Fibroblast of villous mesenchyme (primary cell): Measurements from ENCODE around the gene PNPO. TPM values are rescaled to one million over a fixed set of nuclear protein-coding genes. Genes with fewer than 3 reads are reported as not detected.
"Not testable (repeated sequence)": the region's sequence is repeated elsewhere in the genome, so short reads cannot be mapped to it uniquely, and the experiment has no call there.

ENCODE experiments used
- DNase-seq: peaks from one replicate; pipeline ENCODE4 v3.0.0-alpha.2; 2010; ENCODE audit warnings: low read depth
- H3K4me3 ChIP-seq: 2 replicates; pipeline ENCODE4 v1.5.1; 2011; ENCODE audit warnings: low read depth, mild to moderate bottlenecking, low read length
- total RNA-seq: library from RNA; depleted of rRNA; stranded (reverse); fragments of >200 nt; gene quantifications from 2 replicates; pipeline ENCODE4 v1.2.3, GENCODE V29; 2012
- TF ChIP-seq, protein P1 (sequence below): IDR thresholded peaks from 2 replicates; pipeline ENCODE4 v1.5.1; 2012; ENCODE audit warnings: low read depth, mild to moderate bottlenecking, low read length; ENCODE audit not compliant: insufficient read depth

PNPO gene
- total RNA-seq, 1 donor: 49.2 TPM

DNA sequence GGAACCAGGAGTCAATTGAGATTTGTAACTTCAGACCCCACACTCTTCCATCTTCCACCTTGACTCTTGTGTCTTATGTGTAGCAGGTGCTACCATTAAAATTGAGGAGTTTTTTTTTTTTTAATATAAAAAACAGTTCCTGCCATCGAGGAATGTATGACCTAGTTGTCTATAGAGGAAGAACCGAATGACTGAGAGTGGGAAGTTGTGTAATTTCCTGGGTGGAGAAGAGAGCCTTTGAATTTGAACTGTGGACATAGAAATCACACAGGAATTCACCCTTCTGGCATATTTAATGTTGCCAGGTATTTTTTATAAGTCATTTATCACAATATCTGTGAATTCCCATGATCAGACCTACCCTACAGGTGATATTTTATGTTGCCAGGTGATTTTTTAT is 23.4 kb upstream of the PNPO start:
- no peak overlapping the region for H3K4me3 ChIP-seq
- no peak for DNase-seq
- TF ChIP-seq, protein P1, sequence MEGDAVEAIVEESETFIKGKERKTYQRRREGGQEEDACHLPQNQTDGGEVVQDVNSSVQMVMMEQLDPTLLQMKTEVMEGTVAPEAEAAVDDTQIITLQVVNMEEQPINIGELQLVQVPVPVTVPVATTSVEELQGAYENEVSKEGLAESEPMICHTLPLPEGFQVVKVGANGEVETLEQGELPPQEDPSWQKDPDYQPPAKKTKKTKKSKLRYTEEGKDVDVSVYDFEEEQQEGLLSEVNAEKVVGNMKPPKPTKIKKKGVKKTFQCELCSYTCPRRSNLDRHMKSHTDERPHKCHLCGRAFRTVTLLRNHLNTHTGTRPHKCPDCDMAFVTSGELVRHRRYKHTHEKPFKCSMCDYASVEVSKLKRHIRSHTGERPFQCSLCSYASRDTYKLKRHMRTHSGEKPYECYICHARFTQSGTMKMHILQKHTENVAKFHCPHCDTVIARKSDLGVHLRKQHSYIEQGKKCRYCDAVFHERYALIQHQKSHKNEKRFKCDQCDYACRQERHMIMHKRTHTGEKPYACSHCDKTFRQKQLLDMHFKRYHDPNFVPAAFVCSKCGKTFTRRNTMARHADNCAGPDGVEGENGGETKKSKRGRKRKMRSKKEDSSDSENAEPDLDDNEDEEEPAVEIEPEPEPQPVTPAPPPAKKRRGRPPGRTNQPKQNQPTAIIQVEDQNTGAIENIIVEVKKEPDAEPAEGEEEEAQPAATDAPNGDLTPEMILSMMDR: no peak

DNA sequence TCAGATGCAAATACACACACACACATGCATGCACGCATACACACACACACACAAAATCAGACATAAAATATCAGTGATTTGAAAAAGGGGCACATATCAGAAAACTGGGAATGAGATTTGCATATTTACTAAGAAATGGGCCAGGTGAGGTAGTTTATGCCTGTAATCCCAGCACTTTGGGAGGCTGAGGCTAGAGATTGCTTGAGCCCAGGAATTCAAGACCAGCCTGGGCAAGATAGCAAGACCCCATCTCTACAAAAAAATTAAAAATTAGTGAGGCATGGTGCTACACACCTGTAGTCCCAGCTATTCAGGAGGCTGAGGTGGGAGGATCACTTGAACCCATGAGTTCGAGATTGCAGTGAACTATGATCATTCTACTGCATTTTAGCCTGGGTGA is 22.4 kb upstream of the PNPO start:
- H3K4me3 ChIP-seq: no peak overlapping the region
- TF ChIP-seq, protein P1: no peak
- DNase-seq: no peak

DNA sequence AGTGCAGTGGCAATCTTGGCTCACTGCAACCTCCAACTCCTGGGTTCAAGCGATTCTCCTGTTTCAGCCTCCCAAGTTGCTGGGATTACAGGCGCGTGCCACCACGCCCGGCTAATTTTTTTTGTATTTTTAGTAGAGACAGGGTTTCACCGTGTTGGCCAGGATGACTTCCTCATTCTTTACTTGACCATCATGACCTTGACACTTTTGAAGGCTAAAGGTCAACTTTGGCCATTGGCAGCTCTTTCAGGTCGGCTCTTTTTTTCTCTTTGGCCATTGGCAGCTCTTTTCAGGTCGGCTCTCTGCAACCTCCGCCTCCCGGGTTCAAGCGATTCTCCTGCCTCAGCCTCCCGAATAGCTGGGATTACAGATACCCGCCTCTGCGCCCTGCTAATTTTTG is 21.5 kb upstream of the PNPO start:
- DNase-seq: not testable (repeated sequence)

DNA sequence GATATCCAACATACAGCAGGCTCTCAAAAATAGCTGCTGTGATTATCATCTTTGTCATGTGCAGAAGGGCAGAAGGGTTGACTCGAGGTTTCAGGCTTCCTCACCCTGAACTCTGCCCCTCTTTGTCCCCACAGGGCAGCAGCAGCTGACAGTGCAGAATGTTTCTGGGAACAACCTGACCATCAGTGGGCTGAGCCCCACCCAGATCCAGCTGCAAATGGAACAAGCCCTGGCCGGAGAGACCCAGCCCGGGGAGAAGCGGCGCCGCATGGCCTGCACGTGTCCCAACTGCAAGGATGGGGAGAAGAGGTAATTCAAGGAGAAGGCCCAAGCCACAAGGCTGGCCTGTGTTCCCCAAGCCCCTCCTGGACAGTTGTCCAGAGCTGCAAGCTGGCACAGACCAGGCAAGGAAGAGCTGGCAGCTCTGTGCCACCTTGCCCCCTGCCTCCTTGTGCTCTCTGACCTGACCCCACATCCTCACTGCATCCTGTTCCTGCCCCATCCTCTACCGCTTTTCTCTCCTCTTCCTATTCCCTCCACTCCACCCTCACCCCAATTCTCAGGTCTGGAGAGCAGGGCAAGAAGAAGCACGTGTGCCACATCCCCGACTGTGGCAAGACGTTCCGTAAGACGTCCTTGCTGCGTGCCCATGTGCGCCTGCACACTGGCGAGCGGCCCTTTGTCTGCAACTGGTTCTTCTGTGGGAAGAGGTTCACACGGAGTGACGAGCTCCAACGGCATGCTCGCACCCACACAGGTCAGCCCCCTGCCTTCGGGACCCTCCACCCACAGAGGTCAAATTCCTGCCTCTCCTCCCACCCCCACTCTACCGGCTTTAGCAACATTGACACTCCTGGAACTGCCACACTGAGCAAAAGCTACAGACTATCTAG is 16.3 kb upstream of the PNPO start:
- TF ChIP-seq, protein P1: no peak
- DNase-seq: no peak
- no peak overlapping the region for H3K4me3 ChIP-seq

More for the DNA sequence above, 21.5 kb upstream of the PNPO start:
- not testable (repeated sequence) for H3K4me3 ChIP-seq

DNA sequence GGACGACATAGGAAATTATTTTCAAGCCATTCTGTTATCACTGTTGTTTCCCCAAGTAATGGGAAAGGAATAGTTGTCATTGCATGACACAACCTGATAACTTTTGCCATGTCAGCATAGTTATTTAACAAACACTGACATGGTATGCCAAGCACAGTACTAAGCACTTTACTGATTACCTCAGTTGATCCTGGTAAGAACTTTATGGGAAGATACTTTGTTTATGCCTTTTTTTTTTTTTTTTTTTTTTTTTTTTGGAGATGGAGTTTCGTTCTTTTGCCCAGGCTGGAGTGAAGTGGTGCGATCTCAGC is 15.7 kb upstream of the PNPO start:
- TF ChIP-seq, protein P1: no peak
- H3K4me3 ChIP-seq: no peak overlapping the region
- no peak for DNase-seq

DNA sequence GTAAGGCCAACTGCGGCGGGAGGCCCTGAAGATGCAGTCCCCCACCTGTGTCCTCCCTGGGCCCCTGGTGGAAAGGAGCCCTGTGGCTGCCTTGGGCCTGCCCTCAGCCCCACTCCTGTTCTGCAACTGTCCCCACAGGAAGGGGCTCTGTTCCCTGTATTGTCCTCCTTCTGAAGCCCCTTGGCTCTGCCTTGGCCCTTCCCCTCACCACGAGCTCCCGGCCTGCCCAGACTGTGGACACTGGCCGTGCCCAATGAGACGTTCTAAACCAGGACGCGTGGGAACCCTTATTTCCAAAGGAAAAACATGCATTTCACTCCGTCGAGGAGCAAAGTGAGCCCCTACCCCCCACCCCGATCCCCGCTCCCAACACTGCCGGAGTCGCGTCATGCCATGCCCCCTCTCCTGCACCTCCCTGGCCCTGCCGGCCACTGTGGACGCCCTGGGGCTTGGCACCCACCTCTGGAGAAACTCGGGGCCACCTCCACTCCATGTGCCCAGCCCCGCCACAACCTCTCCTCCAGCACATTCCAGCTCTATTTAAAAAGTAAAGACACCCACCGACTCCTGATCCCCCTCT is 13.5 kb upstream of the PNPO start:
- H3K4me3 ChIP-seq: no peak overlapping the region
- TF ChIP-seq, protein P1: no peak
- no peak for DNase-seq

DNA sequence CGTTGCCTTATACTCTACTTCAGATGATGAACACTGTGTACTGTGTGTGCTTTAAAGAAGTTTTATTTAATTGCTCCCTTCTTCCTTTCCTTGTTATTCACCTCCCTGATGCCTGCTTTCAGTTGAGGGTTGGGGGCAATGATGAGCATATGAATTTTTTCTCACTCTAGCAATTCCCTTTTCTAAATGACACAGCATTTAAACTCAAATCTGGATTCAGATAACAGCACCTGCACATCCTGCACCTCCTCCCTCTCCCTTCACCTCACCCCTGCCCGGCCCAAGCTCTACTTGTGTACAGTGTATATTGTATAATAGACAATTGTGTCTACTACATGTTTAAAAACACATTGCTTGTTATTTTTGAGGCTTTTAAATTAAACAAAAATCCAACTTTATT is 13.0 kb upstream of the PNPO start:
- TF ChIP-seq, protein P1: no peak
- DNase-seq: no peak

More for the DNA sequence above, 13.0 kb upstream of the PNPO start:
- no peak overlapping the region for H3K4me3 ChIP-seq
